HepG2 (cell line): ENCODE measurements around the gene SMIM14. TPM values are rescaled to one million over a fixed set of nuclear protein-coding genes. Genes with fewer than 3 reads are reported as not detected.

Source experiments
- DDIT3 ChIP-seq: sonication (generic); formaldehyde crosslinking; IDR thresholded peaks from 2 replicates; pipeline ENCODE4 v1.4.0; 2020; ENCODE audit warnings: mild to moderate bottlenecking, missing genetic modification reagents
- E2F2 ChIP-seq: sonication (generic); formaldehyde crosslinking; IDR thresholded peaks from 2 replicates; pipeline ENCODE4 v1.4.0; 2020; ENCODE audit warnings: missing genetic modification reagents, borderline replicate concordance
- ELF1 ChIP-seq: sonication (generic); formaldehyde crosslinking; IDR thresholded peaks from 2 replicates; pipeline ENCODE4 v1.4.0; 2020; ENCODE audit warnings: missing genetic modification reagents
- FOXM1 ChIP-seq: sonication (generic); formaldehyde crosslinking; IDR thresholded peaks from 2 replicates; pipeline ENCODE4 v1.5.0; 2020; ENCODE audit warnings: missing genetic modification reagents
- FOXO4 ChIP-seq: sonication (generic); formaldehyde crosslinking; conservative IDR thresholded peaks from 2 replicates; pipeline ENCODE4 v1.8.1; 2023; ENCODE audit warnings: missing genetic modification reagents
- KMT2B ChIP-seq: IDR thresholded peaks from 2 replicates; pipeline ENCODE4 v1.6.1; 2016; ENCODE audit warnings: missing genetic modification reagents, missing compliant biosample characterization
- MED13 ChIP-seq: sonication (generic); formaldehyde crosslinking; IDR thresholded peaks from 2 replicates; pipeline ENCODE4 v1.5.0; 2020; ENCODE audit warnings: missing genetic modification reagents
- NR1H2 ChIP-seq: sonication (generic); formaldehyde crosslinking; IDR thresholded peaks from 2 replicates; pipeline ENCODE4 v1.8.1; 2022; ENCODE audit warnings: low read depth, missing genetic modification reagents, borderline replicate concordance
- NR2C2 ChIP-seq: sonication (generic); formaldehyde crosslinking; IDR thresholded peaks from 2 replicates; pipeline ENCODE4 v1.4.0; 2020; ENCODE audit warnings: missing genetic modification reagents, mild to moderate bottlenecking, moderate library complexity, borderline replicate concordance
- POLR2AphosphoS2 ChIP-seq: IDR thresholded peaks from 2 replicates; pipeline ENCODE4 v1.6.1; 2011; ENCODE audit warnings: low read depth, low read length, improper control_type of control experiment
- SKI ChIP-seq: fragments of 450-650 bp; IDR thresholded peaks from one replicate; pipeline ENCODE4 v1.6.1; 2018; ENCODE audit warnings: mild to moderate bottlenecking; ENCODE audit not compliant: partially characterized antibody
- SMYD3 ChIP-seq: sonication (generic); formaldehyde crosslinking; IDR thresholded peaks from 2 replicates; pipeline ENCODE4 v1.8.1; 2023; ENCODE audit warnings: mild to moderate bottlenecking, missing genetic modification reagents
- SUZ12 ChIP-seq: fragments of 150-350 bp; IDR thresholded peaks from 2 replicates; pipeline ENCODE4 v1.6.1; 2014; ENCODE audit warnings: low read depth, low read length
- ZBTB34 ChIP-seq: sonication (generic); formaldehyde crosslinking; IDR thresholded peaks from 2 replicates; pipeline ENCODE4 v1.8.0; 2022; ENCODE audit warnings: mild to moderate bottlenecking, missing genetic modification reagents
- ZNF124 ChIP-seq: sonication (generic); formaldehyde crosslinking; IDR thresholded peaks from 2 replicates; pipeline ENCODE4 v1.4.0; 2020; ENCODE audit warnings: missing genetic modification reagents
- ZNF207 ChIP-seq: fragments of 450-650 bp; IDR thresholded peaks from 2 replicates; pipeline ENCODE4 v1.6.1; 2016; ENCODE audit warnings: antibody characterized with exemption, borderline replicate concordance
- ZNF280D ChIP-seq: sonication (generic); formaldehyde crosslinking; IDR thresholded peaks from 2 replicates; pipeline ENCODE4 v1.5.1; 2020; ENCODE audit warnings: mild to moderate bottlenecking, missing genetic modification reagents
- ZNF704 ChIP-seq: sonication (generic); formaldehyde crosslinking; IDR thresholded peaks from 2 replicates; pipeline ENCODE4 v1.8.1; 2023; ENCODE audit warnings: mild to moderate bottlenecking, inconsistent platforms, moderate library complexity, missing genetic modification reagents, borderline replicate concordance
- ZNF724P ChIP-seq: sonication (generic); formaldehyde crosslinking; IDR thresholded peaks from 2 replicates; pipeline ENCODE4 v1.8.0; 2022; ENCODE audit warnings: missing genetic modification reagents, borderline replicate concordance
- ZNF749 ChIP-seq: sonication (generic); formaldehyde crosslinking; IDR thresholded peaks from 2 replicates; pipeline ENCODE4 v1.8.0; 2022; ENCODE audit warnings: mild to moderate bottlenecking, missing genetic modification reagents, moderate library complexity, borderline replicate concordance
- polyA plus RNA-seq, 8 experiments: library from polyadenylated mRNA; depleted of rRNA in 3 of 8; stranded (reverse) in 7 of 8; unstranded in 1 of 8; fragments of >200 nt; fragmentation: Illumina TruSeq in 4 of 8; extraction: Trizol in 4 of 8; gene quantifications; 2 replicates each; pipeline versions ENCODE4 v1.2.1 to v1.2.3, GENCODE V29; 2011 to 2016; ENCODE audit warnings: low read depth in 4 of 8, missing spikeins in 1 of 8, mixed read lengths in 1 of 8; ENCODE audit not compliant: insufficient read depth in 1 of 8
- total RNA-seq, 5 experiments: library from RNA; depleted of rRNA; stranded (reverse); fragments of >200 nt; fragmentation: Illumina TruSeq; extraction: Trizol; gene quantifications; 2 replicates each; pipeline ENCODE4 v1.2.3, GENCODE V29; 2016; ENCODE audit warnings: low read depth in 1 of 5

SMIM14 gene
- total and polyA plus RNA-seq, 2 of the 13 experiments (the other 11 are each of a cell fraction or from before 2014, with no cell fraction given) = 16.3 to 28.1 TPM

DNA sequence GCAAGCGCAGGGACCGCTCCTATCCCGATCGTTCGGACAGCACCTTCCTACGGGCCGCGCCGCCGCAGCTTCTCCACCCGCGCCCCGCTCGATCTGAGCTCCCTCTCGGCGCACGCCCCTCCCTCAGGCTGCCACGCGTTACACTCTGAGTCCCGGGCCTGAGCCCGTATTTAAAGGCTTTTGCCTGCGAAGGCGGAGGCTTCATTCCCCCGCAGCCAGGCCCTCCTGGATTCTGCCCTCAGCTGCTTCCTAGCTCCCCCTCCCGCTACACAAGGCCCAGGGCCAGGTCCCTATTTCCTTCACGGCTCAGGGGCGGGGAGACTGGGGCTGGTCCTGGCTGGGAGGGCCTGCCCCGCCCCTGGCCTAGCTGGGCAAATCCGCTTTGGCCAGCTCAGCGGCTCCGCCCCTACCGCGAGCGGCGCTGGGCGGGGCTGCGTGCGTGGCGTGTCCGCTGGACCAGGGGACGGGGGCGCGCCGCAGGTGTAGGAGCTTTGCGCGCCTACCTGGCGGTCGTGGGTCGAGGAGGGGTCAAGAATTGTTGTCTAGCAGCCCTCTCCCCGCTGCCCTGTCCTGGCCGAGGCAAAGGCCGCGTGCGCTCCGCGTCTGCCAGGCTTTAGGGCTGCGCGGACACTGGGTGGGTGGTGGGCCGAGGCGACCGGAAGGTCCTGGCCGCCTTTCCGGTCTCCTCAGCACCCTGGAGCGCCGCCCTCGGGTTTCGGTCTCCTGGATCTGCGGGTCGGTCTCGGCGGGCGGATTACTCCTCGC lies 111.2 kb downstream of the SMIM14 start, which contains the start of gene UGDH (continued):
- TF ChIP-seq ZBTB34 (CRISPR knock-in tag) (peak; percentile 19; the same call in 1 of the 2 replicates), FOXM1 (CRISPR knock-in tag) (peak; percentile 89; the same call in 1 of the 2 replicates), SMYD3 (CRISPR knock-in tag) (0 out of 2 replicates have a peak, but pooled peaks have one; percentile 66), ZNF749 (CRISPR knock-in tag) (peak; percentile 77; the same call in 1 of the 2 replicates), SUZ12 (no peak), ZNF724P (peak; percentile 79), ZNF124 (CRISPR knock-in tag) (peak; percentile 77; the same call in 1 of the 2 replicates), KMT2B (CRISPR knock-in tag) (peak; percentile 93), FOXO4 (no peak), MED13 (CRISPR knock-in tag) (peak; percentile 91; the same call in 1 of the 2 replicates), DDIT3 (CRISPR knock-in tag) (no peak), ELF1 (CRISPR knock-in tag) (peak; percentile 54; the same call in 1 of the 2 replicates), E2F2 (CRISPR knock-in tag) (peak; percentile 23; the same call in 1 of the 2 replicates), ZNF280D (CRISPR knock-in tag) (peak; percentile 70; the same call in 1 of the 2 replicates), NR1H2 (0 out of 2 replicates have a peak, but pooled peaks have one; percentile 27), POLR2AphosphoS2 (peak; percentile 95), ZNF207 (no peak), SKI (peak; percentile 30), NR2C2 (peak; percentile 81), ZNF704 (no peak)
